Occipital lobe (tissue), 2 donors: ENCODE results near the gene FBN1. TPM values are rescaled to one million over a fixed set of nuclear protein-coding genes. Genes with fewer than 3 reads are reported as not detected.

Source experiments
- DNase-seq: peaks from one replicate; lab custom pipeline; 2025; lab: John Stamatoyannopoulos, UW
- total RNA-seq: library from RNA; depleted of rRNA; stranded (reverse); fragments of >200 nt; gene quantifications from one replicate; pipeline ENCODE4 v1.2.3, GENCODE V29; 2014

The FBN1 gene
- total RNA-seq, 1 donor from 2014 or later, result 27.9 TPM

GRCh38 chr15:48520376-48521155, 124.9 kb downstream of the FBN1 start:
- DNase-seq, result no peak

DNA sequence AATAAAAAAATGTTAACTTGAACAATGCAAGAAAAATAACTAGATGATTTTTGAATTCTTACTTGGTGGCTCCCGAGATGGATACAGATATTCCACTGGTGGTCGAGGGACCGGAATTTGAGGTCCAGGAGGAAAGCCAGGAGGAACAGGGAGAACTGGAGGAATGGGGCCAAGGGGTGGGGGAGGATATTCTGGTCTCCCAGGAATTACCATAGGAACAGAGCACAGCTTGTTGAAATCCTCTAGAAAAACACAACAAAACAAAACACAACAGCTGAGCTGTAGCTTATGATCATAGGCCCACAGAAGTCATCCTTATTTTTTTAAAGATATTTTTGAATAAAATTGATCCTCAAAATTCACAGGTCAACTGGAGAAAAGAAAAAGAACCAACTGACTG, 129.4 kb downstream of the FBN1 start:
- no peak for DNase-seq

DNA sequence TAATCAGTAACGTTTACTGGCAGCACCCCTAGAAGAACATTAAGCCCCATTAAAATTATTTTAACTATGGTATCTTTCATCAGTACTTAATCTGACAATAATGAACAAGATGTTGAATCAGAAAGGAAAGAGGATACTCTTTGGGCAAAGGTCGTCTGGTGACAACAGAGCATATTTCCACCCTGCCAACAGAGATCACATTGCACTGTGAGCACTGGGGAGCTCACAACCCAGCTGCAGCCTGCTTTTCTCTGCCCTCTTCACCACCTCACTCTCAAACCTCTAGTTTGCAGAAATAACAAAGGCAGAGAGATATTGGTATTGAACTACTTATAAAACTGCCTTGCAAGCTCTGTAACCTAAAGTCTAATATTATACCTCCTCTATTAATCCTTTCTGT, 130.0 kb downstream of the FBN1 start:
- DNase-seq, result no peak

DNA sequence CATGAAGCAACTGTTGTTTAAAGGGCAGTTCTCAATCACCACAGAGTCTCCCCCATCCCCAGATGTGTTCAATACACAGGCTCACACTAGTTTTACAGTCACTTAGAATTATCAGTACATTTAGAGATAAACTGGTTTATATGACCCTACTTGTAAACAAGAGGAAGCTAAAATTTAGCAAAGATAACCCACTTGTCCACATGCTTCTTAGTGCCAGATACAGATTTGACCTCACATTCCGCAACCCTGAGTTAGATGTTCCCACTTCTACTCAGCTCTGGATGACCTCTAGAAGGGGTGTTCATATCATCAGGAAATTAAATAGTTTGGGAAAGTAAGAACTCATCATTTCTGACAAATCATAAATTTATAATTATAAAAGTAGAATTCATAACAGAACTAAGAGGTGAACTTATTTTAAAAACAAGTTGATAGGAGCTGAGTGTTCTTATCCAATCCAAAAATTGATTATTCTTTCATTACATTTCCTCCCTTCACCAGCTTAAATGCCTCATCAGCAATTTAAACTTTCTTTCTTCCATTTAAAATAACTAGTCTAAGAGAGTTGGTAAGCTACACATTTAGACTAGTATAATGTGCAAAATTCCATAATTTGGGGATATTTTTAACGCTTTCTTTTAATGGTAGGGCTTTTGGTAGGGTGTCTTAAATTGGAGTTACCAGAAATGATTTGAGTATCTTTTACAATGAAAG, 131.2 kb downstream of the FBN1 start:
- DNase-seq, result no peak

DNA sequence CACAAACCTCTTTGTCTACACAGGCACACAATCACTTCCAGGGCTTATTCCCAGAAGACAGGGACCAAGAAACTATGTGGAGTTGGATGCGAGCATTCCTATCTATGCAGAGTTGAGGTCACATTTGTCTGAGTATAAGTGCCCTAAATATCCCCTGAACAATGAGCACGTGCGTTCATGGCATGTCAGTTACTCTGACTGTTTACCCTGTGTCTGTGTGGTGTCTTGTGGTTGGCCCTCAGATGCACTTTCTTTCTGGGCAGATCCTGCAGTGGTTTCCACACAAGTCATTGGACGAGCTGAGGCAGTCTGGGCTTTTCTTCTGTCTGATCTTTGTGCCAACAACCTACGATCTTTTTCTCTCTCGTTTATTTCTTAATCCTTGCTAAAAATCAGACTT, 134.5 kb downstream of the FBN1 start:
- no peak for DNase-seq

- no peak for DNase-seq
Measured at GRCh38 chr15:48507416-48508065, 138.0 kb downstream of the FBN1 start.

DNA sequence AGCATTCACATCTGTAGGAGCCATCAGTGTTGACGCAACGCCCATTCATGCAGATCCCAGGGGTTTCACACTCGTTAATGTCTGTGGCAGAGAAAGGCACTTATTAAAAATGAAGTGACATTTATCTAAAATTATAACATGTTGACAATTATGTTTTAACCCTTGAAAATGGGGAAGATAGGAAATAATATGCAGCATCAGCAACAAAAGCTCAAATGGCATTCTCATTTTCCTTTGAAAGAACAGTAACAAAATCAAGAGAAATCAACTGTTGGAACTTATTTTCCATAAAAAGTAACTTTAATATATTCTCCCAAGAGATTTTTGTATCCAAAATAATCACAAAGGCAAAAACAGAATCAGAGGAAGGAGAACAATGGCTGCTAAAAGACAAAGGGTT, 140.4 kb downstream of the FBN1 start:
- no peak for DNase-seq

DNA sequence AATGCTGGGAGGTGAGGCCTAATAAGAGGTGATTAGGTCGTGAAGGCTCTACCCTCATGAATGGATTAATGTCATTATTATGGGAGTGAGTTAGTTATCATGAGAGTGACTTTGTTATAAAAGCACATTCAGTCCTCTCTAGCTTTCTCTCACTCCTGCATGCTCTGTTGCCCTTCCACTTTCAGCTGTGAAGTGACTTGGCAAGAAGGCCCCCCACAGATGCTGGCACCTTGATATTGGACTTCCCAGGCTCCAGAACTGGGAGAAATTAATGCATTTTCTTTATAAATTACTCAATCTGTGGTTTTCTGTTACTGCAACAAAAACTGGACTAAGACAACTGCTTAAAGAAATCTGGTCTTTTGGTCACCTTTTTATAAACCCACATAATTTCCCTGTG, 144.3 kb downstream of the FBN1 start:
- no peak for DNase-seq

DNA sequence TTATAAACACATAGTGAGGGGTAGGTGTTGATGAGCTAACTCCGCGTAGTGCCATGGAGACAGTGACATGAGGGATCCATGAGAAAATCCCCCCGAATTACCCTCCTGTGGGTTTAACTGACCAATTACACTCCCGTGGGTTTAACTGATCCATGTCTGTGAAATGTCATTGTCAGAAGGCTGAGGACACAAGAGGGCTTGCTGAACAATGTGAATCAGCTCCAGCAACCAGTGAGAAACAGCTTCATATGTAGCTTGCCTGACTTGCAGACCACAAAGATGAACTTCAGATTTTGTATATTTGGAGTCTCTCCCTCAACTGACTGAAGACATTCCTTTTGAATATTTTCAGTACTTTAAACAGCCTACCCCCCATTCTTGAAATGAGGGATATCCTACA, 144.9 kb downstream of the FBN1 start:
- DNase-seq, result no peak

DNA sequence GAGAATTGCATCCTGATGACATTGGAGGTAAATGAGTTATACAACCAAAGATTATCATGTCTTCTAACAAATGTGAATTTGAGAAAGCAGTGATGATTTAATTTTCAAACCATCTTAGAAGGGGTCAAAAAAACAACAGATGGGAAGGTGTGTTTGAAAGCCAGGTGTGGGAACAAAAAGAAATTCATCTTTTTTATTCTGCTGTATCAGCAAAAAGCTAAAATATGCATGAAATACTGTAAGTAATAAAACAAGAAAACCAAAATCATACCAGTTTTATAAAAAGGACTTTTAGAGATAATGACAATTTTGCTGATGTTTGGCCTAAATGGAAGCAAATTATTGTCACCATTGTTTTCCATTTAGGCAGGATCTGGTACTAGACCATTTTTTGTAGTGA, 145.5 kb downstream of the FBN1 start:
- DNase-seq, result no peak

- no peak for DNase-seq
Measured at GRCh38 chr15:48498828-48499227, 146.7 kb downstream of the FBN1 start.

- DNase-seq, result no peak
Measured at GRCh38 chr15:48494631-48495030, 150.9 kb downstream of the FBN1 start.

- DNase-seq, result no peak
Measured at GRCh38 chr15:48493763-48494225, 151.7 kb downstream of the FBN1 start.

DNA sequence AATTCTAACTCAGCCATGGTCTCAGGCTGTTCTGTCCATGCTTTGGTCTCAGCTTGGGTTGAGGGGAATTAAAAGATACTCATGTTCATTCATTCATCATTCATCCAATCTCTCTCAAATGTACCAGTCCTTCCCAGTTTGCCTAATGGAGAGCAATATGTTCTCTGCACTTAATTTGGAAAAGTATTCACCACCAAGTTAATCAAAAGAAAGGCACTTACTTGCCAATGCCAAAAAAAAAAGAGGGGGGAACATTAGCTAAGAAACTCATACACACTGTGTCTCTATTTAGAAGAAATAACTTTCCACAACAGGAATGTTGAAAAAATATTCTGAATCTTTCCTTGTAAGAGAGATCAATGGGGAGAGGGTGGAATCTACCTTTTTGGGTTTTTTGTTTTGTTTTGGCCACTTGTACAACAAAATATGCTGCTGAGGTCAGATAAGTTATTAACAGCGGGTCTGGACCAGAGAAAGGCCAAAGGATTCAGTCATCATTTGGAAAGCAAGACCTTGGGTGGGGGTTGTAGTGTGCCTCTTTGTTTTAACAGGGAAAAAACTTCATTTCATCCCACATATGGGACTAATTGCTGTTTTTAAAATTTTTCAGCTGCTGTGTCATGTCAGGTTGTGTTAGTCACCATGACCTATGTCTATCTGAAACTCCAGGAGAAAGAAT, 152.3 kb downstream of the FBN1 start:
- no peak for DNase-seq

- DNase-seq, result no peak
Measured at GRCh38 chr15:48486228-48486627, 159.3 kb downstream of the FBN1 start.

- no peak for DNase-seq
Measured at GRCh38 chr15:48481802-48482201, 163.7 kb downstream of the FBN1 start.

GRCh38 chr15:48479751-48480150, 165.8 kb downstream of the FBN1 start:
- no peak for DNase-seq

GRCh38 chr15:48478581-48478980, 166.9 kb downstream of the FBN1 start:
- DNase-seq, result no peak

DNA sequence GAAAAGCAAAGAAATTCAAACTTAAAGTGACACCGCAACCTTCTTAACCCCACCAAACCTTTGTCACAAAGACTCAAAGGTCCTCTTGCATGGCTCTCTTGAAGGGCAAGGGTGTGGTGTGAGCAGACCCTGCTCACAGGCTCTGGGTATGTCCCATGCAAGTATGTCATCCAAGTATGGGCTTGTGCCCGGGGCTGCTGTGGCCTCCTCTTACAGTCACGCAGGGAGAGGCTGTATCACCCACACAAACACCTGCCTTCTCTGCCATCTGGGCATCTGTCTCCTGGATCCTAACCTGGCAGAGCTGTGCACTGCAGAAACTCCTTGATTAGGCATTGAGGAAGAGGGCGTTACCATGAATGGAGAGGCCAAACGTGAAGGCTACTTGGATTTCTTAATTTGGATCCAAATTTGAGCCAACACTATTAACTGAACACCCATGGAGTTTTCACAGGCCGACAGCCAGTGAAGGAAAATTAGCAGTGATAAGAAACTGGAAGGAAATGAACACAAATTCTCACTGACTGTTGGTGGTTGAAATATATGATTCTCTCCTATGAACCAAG, 167.6 kb downstream of the FBN1 start:
- peak; percentile 8 for DNase-seq

GRCh38 chr15:48475600-48476395, 169.7 kb downstream of the FBN1 start:
- no peak for DNase-seq

DNA sequence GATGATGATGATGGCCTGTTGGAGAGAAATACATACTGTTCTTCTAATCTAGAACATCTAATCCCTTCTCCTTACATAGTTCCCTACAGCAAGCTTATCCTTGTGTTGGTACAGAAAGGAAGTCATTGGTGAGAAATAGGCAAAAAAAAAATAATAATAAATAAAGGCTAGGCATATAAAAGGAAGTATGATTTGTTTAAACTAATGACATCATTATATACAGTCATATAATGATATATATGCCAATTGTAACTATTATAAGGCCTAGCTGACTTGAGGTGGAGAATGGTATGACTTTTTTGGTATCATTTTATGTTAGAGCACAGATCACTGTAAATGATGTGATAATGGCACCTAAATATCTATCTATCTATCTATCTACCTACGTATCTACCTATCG, 171.8 kb downstream of the FBN1 start:
- DNase-seq, result no peak
